Neural crest cell (in vitro differentiated cells): ENCODE data around the gene HMG20B. TPM values are rescaled to one million over a fixed set of nuclear protein-coding genes. Genes with fewer than 3 reads are reported as not detected.
A peak's percentile ranks its signal among the peaks of the same experiment; 100 is the strongest.

Experiments
- DNase-seq: peaks from one replicate; pipeline ENCODE4 v3.0.0; 2021; ENCODE audit warnings: low read depth, mixed read lengths, low spot score
- H3K27ac Mint-ChIP-seq: one replicate; pipeline ENCODE4 v1.8.0; 2021; ENCODE audit warnings: mild to moderate bottlenecking, mixed read lengths; ENCODE audit not compliant: unreplicated experiment
- H3K27me3 Mint-ChIP-seq: 2 replicates; pipeline ENCODE4 v1.8.0; 2021; ENCODE audit warnings: low read depth, mild to moderate bottlenecking, mixed read lengths
- H3K36me3 Mint-ChIP-seq: 2 replicates; pipeline ENCODE4 v1.8.0; 2021; ENCODE audit warnings: low read depth, mild to moderate bottlenecking, mixed read lengths
- H3K4me1 Mint-ChIP-seq: 2 replicates; pipeline ENCODE4 v1.8.0; 2021; ENCODE audit warnings: mixed read lengths
- H3K4me3 Mint-ChIP-seq: one replicate; pipeline ENCODE4 v1.8.0; 2021; ENCODE audit warnings: mild to moderate bottlenecking, mixed read lengths
- H3K9me3 Mint-ChIP-seq: 2 replicates; pipeline ENCODE4 v1.8.0; 2021; ENCODE audit warnings: mixed read lengths
- CTCF ChIP-seq: fragments of 200-600 bp; sonication (generic); conservative IDR thresholded peaks from 2 replicates; pipeline ENCODE4 v1.5.0; 2021; ENCODE audit warnings: antibody characterized with exemption, mild to moderate bottlenecking
- total RNA-seq: library from RNA; stranded (reverse); gene quantifications from 2 replicates; pipeline ENCODE4 v1.2.1, GENCODE V29; 2021

The HMG20B gene
- total RNA-seq, 1 donor from 2014 or later = 79.6 TPM

GRCh38 chr19:3619631-3620012, 46.9 kb downstream of the HMG20B start:
- Mint-ChIP-seq H3K4me3 (no peak overlapping the region), H3K36me3 (no peaks in the 10 kb centered on the region), H3K27ac (no peak overlapping the region), H3K4me1 (peaks cover 5% of the 10 kb centered on the region), H3K9me3 (no peaks in the 10 kb centered on the region), H3K27me3 (no peaks in the 10 kb centered on the region)
- no peak for DNase-seq
- TF ChIP-seq CTCF = no peak

GRCh38 chr19:3620145-3620816, 47.5 kb downstream of the HMG20B start:
- TF ChIP-seq CTCF = no peak
- H3K36me3 Mint-ChIP-seq = no peaks in the 10 kb centered on the region
- no peaks in the 10 kb centered on the region for H3K9me3 Mint-ChIP-seq
- no peak overlapping the region for H3K27ac Mint-ChIP-seq
- H3K4me3 Mint-ChIP-seq = no peak overlapping the region
- no peaks in the 10 kb centered on the region for H3K27me3 Mint-ChIP-seq
- no peak for DNase-seq
- H3K4me1 Mint-ChIP-seq = peaks cover 8% of the 10 kb centered on the region

- no peak for TF ChIP-seq CTCF
- Mint-ChIP-seq H3K4me1 (peaks cover 12% of the 10 kb centered on the region), H3K27ac (no peak overlapping the region), H3K4me3 (no peak overlapping the region), H3K9me3 (no peaks in the 10 kb centered on the region), H3K27me3 (no peaks in the 10 kb centered on the region), H3K36me3 (no peaks in the 10 kb centered on the region)
- DNase-seq = no peak
Measured at GRCh38 chr19:3620817-3621547, 48.2 kb downstream of the HMG20B start.

- no peaks in the 10 kb centered on the region for H3K36me3 Mint-ChIP-seq
- peaks cover 19% of the 10 kb centered on the region for H3K4me1 Mint-ChIP-seq
Measured at GRCh38 chr19:3621689-3622088, 48.9 kb downstream of the HMG20B start.

GRCh38 chr19:3622224-3622623, 49.5 kb downstream of the HMG20B start:
- Mint-ChIP-seq H3K9me3 (no peaks in the 10 kb centered on the region), H3K27ac (no peak overlapping the region)
- no peak for TF ChIP-seq CTCF

More at GRCh38 chr19:3621689-3622088, 48.9 kb downstream of the HMG20B start:
- H3K27me3 Mint-ChIP-seq = no peaks in the 10 kb centered on the region
- H3K4me3 Mint-ChIP-seq = no peak overlapping the region
- H3K27ac Mint-ChIP-seq = no peak overlapping the region
- H3K9me3 Mint-ChIP-seq = no peaks in the 10 kb centered on the region
- TF ChIP-seq CTCF = no peak
- no peak for DNase-seq

More at GRCh38 chr19:3622224-3622623, 49.5 kb downstream of the HMG20B start:
- no peak for DNase-seq
- no peaks in the 10 kb centered on the region for H3K27me3 Mint-ChIP-seq
- no peaks in the 10 kb centered on the region for H3K36me3 Mint-ChIP-seq
- H3K4me1 Mint-ChIP-seq = peaks cover 24% of the 10 kb centered on the region
- H3K4me3 Mint-ChIP-seq = peak overlapping the region; percentile 59
